ENCODE data around the gene RS1.

RS1 gene

GRCh38 chrX:18598413-18598812, 73.5 kb downstream of the RS1 start:
- no peak for DNase-seq (ENCODE audit: low read depth)

DNA sequence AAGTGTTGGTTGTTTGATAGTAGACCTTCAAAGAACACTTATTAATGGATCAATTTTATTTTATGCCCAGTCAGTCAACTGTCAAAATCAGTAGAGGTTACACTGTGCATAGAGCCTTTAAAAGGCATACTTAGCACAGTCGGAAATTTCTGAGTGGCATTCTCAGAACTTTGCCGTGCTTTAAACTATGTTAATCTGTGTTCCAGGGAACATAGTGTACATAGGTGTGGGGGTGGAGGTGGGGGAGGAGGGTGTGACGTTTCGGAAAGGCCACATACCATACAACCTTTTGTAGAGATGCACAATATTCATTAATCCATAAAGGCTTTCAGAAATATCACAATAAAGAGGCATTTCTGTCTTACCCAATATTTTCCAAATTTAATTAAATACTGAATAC, 75.8 kb downstream of the RS1 start:
- DNase-seq (ENCODE audit: low read depth), result no peak

DNA sequence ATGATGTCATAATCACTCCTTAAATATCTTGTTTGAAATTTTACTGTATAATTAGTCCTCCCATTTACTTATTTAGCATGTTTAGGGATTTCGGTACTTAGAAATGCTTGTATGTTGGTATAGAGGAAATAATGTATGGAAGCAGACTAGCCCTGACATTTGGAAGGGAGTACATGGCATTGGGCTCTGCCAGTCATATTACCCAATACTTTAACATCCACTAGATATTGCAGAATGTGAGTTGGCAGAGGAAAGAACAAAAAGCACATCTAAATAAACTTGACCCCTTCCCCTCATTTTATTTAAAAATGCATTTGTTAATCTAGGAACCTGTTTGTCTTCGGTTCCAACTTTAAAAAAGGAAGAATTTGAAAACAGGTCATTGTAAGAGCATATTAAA, 77.8 kb downstream of the RS1 start:
- no peak for DNase-seq (ENCODE audit: low read depth)

GRCh38 chrX:18591834-18592233, 80.1 kb downstream of the RS1 start:
- DNase-seq (ENCODE audit: low read depth), result no peak

Data from T-helper 22 cell (primary cell).